Right forelimb (tissue), 1 donor: ENCODE results near the gene BCL2.

Source experiments
- DNase-seq: peaks from one replicate; pipeline ENCODE4 v3.0.0-alpha.2; 2018

BCL2 gene

GRCh38 chr18:63074981-63075404 is 244.6 kb downstream of the BCL2 start:
- DNase-seq = peak; percentile 83

GRCh38 chr18:63073481-63073880 is 246.1 kb downstream of the BCL2 start:
- no peak for DNase-seq
